ENCODE measurements around the gene CBLB. TPM values are rescaled to one million over a fixed set of nuclear protein-coding genes. Genes with fewer than 3 reads are reported as not detected.

CBLB gene
- total RNA-seq, 1 donor from 2014 or later: 45.9 TPM

DNA sequence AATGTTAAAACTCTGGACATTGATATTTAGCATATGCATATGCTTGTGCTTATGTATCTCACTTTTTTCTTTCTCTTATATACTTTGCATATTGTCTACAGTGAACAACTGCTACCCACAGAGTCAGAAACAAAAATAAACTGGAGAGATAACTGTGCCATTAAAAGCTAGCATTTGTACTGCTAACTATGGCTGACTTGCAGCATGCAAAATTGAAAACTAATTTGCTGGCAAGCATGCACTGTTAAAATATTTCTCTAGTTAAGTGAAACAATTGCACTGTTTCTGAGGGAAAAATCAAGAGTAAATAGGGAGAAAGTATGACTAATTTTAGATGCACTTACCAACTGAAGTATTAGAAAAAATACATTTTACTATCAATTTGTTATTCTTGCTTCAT is 177.8 kb downstream of the CBLB start:
- Histone ChIP-seq H3K36me3 (ENCODE audit: insufficient read depth, low read length) (peaks cover 14% of the 10 kb centered on the region), H3K9me3 (ENCODE audit: insufficient read depth, low read depth, low read length) (no peaks in the 10 kb centered on the region), H3K4me1 (ENCODE audit: insufficient read depth, low read length) (no peaks in the 10 kb centered on the region), H3K27me3 (ENCODE audit: insufficient read depth, low read length) (no peaks in the 10 kb centered on the region), H3K4me3 (ENCODE audit: insufficient read depth, low read depth, low read length) (no peak overlapping the region), H3K4me2 (ENCODE audit: low read length) (no peak overlapping the region), H2AFZ (ENCODE audit: low read depth, low read length) (no peak overlapping the region), H3K79me2 (ENCODE audit: insufficient read depth, low read length) (no peaks in the 10 kb centered on the region), H3K27ac (ENCODE audit: low read depth, low read length) (no peak overlapping the region), H4K20me1 (ENCODE audit: insufficient read depth, low read length) (no peaks in the 10 kb centered on the region), H3K9ac (ENCODE audit: low read length) (no peak overlapping the region)
- TF ChIP-seq EZH2 (IDR thresholded peaks at IDR 0.05; ENCODE audit: insufficient read depth, low read length): no peak
- no peak for TF ChIP-seq CTCF (IDR thresholded peaks at IDR 0.05; ENCODE audit: insufficient read depth, low read depth, low read length)
- H3K4me3 Mint-ChIP-seq (ENCODE audit: unreplicated experiment): no peak overlapping the region
- no peak for FAIRE-seq
- H3K9me3 Mint-ChIP-seq (ENCODE audit: unreplicated experiment): no peaks in the 10 kb centered on the region
- H3K36me3 Mint-ChIP-seq (ENCODE audit: low read depth, unreplicated experiment): peaks cover 7% of the 10 kb centered on the region
- H3K27ac Mint-ChIP-seq (ENCODE audit: unreplicated experiment): no peak overlapping the region
- DNase-seq (ENCODE audit: low read depth): peak; percentile 15
- peaks cover 12% of the 10 kb centered on the region for H3K4me1 Mint-ChIP-seq (ENCODE audit: low read depth, unreplicated experiment)
- H3K27me3 Mint-ChIP-seq (ENCODE audit: low read depth, unreplicated experiment): no peaks in the 10 kb centered on the region

- no peaks in the 10 kb centered on the region for H3K27me3 Mint-ChIP-seq (ENCODE audit: low read depth, unreplicated experiment)
- no peaks in the 10 kb centered on the region for H3K9me3 ChIP-seq (ENCODE audit: insufficient read depth, low read depth, low read length)
- peaks cover 7% of the 10 kb centered on the region for H3K36me3 Mint-ChIP-seq (ENCODE audit: low read depth, unreplicated experiment)
- no peak overlapping the region for H2AFZ ChIP-seq (ENCODE audit: low read depth, low read length)
- H3K27ac ChIP-seq (ENCODE audit: low read depth, low read length): no peak overlapping the region
- H3K4me3 Mint-ChIP-seq (ENCODE audit: unreplicated experiment): no peak overlapping the region
- no peaks in the 10 kb centered on the region for H3K4me1 ChIP-seq (ENCODE audit: insufficient read depth, low read length)
- H3K79me2 ChIP-seq (ENCODE audit: insufficient read depth, low read length): no peaks in the 10 kb centered on the region
- H3K9ac ChIP-seq (ENCODE audit: low read length): no peak overlapping the region
- no peaks in the 10 kb centered on the region for H3K9me3 Mint-ChIP-seq (ENCODE audit: unreplicated experiment)
- no peak overlapping the region for H3K4me3 ChIP-seq (ENCODE audit: insufficient read depth, low read depth, low read length)
- peak overlapping the region; percentile 38 for H3K27ac Mint-ChIP-seq (ENCODE audit: unreplicated experiment)
- H3K27me3 ChIP-seq (ENCODE audit: insufficient read depth, low read length): no peaks in the 10 kb centered on the region
- no peak for TF ChIP-seq CTCF (IDR thresholded peaks at IDR 0.05; ENCODE audit: insufficient read depth, low read depth, low read length)
- no peak for TF ChIP-seq EZH2 (IDR thresholded peaks at IDR 0.05; ENCODE audit: insufficient read depth, low read length)
- no peaks in the 10 kb centered on the region for H4K20me1 ChIP-seq (ENCODE audit: insufficient read depth, low read length)
- DNase-seq (ENCODE audit: low read depth) (no peak), FAIRE-seq (peak; percentile 20)
- H3K4me1 Mint-ChIP-seq (ENCODE audit: low read depth, unreplicated experiment): peaks cover 9% of the 10 kb centered on the region
- H3K36me3 ChIP-seq (ENCODE audit: insufficient read depth, low read length): peaks cover 20% of the 10 kb centered on the region
- H3K4me2 ChIP-seq (ENCODE audit: low read length): no peak overlapping the region
Measured at GRCh38 chr3:105688821-105689220, 180.0 kb downstream of the CBLB start.

GRCh38 chr3:105686278-105686897 is 182.4 kb downstream of the CBLB start:
- Histone ChIP-seq H3K4me2 (ENCODE audit: low read length) (no peak overlapping the region), H3K4me1 (ENCODE audit: insufficient read depth, low read length) (no peaks in the 10 kb centered on the region), H3K79me2 (ENCODE audit: insufficient read depth, low read length) (no peaks in the 10 kb centered on the region), H3K9ac (ENCODE audit: low read length) (no peak overlapping the region), H3K36me3 (ENCODE audit: insufficient read depth, low read length) (peaks cover 19% of the 10 kb centered on the region), H3K27me3 (ENCODE audit: insufficient read depth, low read length) (no peaks in the 10 kb centered on the region), H3K9me3 (ENCODE audit: insufficient read depth, low read depth, low read length) (no peaks in the 10 kb centered on the region), H2AFZ (ENCODE audit: low read depth, low read length) (no peak overlapping the region), H3K4me3 (ENCODE audit: insufficient read depth, low read depth, low read length) (no peak overlapping the region), H4K20me1 (ENCODE audit: insufficient read depth, low read length) (no peaks in the 10 kb centered on the region), H3K27ac (ENCODE audit: low read depth, low read length) (no peak overlapping the region)
- Mint-ChIP-seq H3K4me1 (ENCODE audit: low read depth, unreplicated experiment) (peaks cover 5% of the 10 kb centered on the region), H3K4me3 (ENCODE audit: unreplicated experiment) (no peak overlapping the region), H3K36me3 (ENCODE audit: low read depth, unreplicated experiment) (peaks cover 4% of the 10 kb centered on the region), H3K27ac (ENCODE audit: unreplicated experiment) (no peak overlapping the region), H3K27me3 (ENCODE audit: low read depth, unreplicated experiment) (no peaks in the 10 kb centered on the region), H3K9me3 (ENCODE audit: unreplicated experiment) (no peaks in the 10 kb centered on the region)
- FAIRE-seq (no peak), DNase-seq (ENCODE audit: low read depth) (no peak)
- TF ChIP-seq CTCF (IDR thresholded peaks at IDR 0.05; ENCODE audit: insufficient read depth, low read depth, low read length) (peak; percentile 83), EZH2 (IDR thresholded peaks at IDR 0.05; ENCODE audit: insufficient read depth, low read length) (no peak)

Measured in astrocyte (in vitro differentiated cells and primary cell).